Ovary (tissue), 3 donors: ENCODE results near the gene PRR15L.

Experiments used
- CTCF ChIP-seq, 3 donors: fragments of 450-650 bp in 2 of 3; fragments of 200-600 bp in 1 of 3; IDR thresholded peaks; one replicate each; pipeline versions ENCODE4 v1.5.1 to v1.8.0; 2016 to 2022; ENCODE audit warnings: antibody characterized with exemption in 3 of 3, mild to moderate bottlenecking in 1 of 3
- EP300 ChIP-seq: sonication (generic); formaldehyde crosslinking; IDR thresholded peaks from one replicate; pipeline ENCODE4 v1.6.1; 2017; ENCODE audit warnings: antibody characterized with exemption
- POLR2A ChIP-seq: fragments of 450-650 bp; IDR thresholded peaks from one replicate; pipeline ENCODE4 v1.6.1; 2017; ENCODE audit warnings: antibody characterized with exemption, mild to moderate bottlenecking, moderate library complexity
- donor health status: DM: no; HTN: no; CAD: no.

DNA sequence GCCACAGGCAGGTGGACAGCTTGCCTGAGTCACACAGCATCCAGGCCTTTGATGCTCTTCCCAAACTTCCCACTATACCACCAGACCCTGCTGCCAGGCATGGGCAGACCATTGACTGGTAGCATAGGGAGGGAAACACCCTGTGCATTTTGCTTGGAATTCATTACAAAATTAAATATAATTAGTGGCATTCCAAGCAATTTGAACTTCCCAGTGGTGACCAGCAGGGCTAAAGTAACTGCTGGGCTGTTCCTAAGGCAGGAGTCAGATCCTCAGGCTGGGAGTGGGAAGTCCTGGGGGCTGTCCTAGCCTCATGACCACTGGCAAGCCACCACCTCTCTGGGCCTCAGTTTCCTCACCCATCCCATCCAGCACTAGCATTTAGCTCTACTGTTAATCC lies 3.8 kb downstream of the PRR15L start:
- TF ChIP-seq POLR2A, result no peak
- no peak for TF ChIP-seq CTCF (IDR thresholded peaks at IDR 0.05)
- TF ChIP-seq EP300, result no peak
